IgD-negative memory B cell (primary cell): ENCODE results near the gene DNAH8. TPM values are rescaled to one million over a fixed set of nuclear protein-coding genes. Genes with fewer than 3 reads are reported as not detected.

Experiments
- H3K27ac Mint-ChIP-seq, 3 donors: one replicate each; pipeline ENCODE4 v1.8.0; 2020 to 2022; ENCODE audit warnings: mild to moderate bottlenecking in 3 of 3, mixed read lengths in 3 of 3, moderate library complexity in 1 of 3
- H3K27me3 Mint-ChIP-seq: one replicate; pipeline ENCODE4 v1.8.0; 2021; ENCODE audit warnings: mixed read lengths
- H3K36me3 Mint-ChIP-seq: one replicate; pipeline ENCODE4 v1.8.0; 2020; ENCODE audit warnings: mild to moderate bottlenecking, mixed read lengths
- H3K4me1 Mint-ChIP-seq, 3 donors: one replicate each; pipeline ENCODE4 v1.8.0; 2020 to 2022; ENCODE audit warnings: mixed read lengths in 3 of 3, mild to moderate bottlenecking in 1 of 3
- H3K4me3 Mint-ChIP-seq, 4 donors: one replicate each; pipeline ENCODE4 v1.8.0; 2020 to 2022; ENCODE audit warnings: mild to moderate bottlenecking in 4 of 4, mixed read lengths in 4 of 4, moderate library complexity in 3 of 4
- H3K9me3 Mint-ChIP-seq, 3 donors: one replicate each; pipeline ENCODE4 v1.8.0; 2020 to 2021; ENCODE audit warnings: mixed read lengths in 3 of 3, mild to moderate bottlenecking in 1 of 3
- polyA plus RNA-seq: library from polyadenylated mRNA; unstranded; fragments of 300-500 nt; fragmentation: Illumina TruSeq; gene quantifications from one replicate; pipeline ENCODE4 v1.2.3, GENCODE V29; 2021

Gene DNAH8
- polyA plus RNA-seq, 1 donor from 2014 or later, result 0.94 TPM

GRCh38 chr6:39008737-39009136 is 293.6 kb downstream of the DNAH8 start:
- Mint-ChIP-seq H3K27me3 (peaks cover 4% of the 10 kb centered on the region), H3K9me3 (peaks cover 0 to 3% (median 0%) of the 10 kb centered on the region in 3 donors), H3K36me3 (no peaks in the 10 kb centered on the region), H3K27ac (no peak overlapping the region), H3K4me1 (no peaks in the 10 kb centered on the region), H3K4me3 (no peak overlapping the region)

GRCh38 chr6:39009476-39009875 is 294.4 kb downstream of the DNAH8 start:
- H3K27me3 Mint-ChIP-seq, result peaks cover 3% of the 10 kb centered on the region
- peaks cover 1% of the 10 kb centered on the region for H3K36me3 Mint-ChIP-seq
- no peaks in the 10 kb centered on the region for H3K4me1 Mint-ChIP-seq
- H3K4me3 Mint-ChIP-seq, result no peak overlapping the region
- peaks cover 0 to 3% (median 0%) of the 10 kb centered on the region in 3 donors for H3K9me3 Mint-ChIP-seq
- H3K27ac Mint-ChIP-seq, result no peak overlapping the region

DNA sequence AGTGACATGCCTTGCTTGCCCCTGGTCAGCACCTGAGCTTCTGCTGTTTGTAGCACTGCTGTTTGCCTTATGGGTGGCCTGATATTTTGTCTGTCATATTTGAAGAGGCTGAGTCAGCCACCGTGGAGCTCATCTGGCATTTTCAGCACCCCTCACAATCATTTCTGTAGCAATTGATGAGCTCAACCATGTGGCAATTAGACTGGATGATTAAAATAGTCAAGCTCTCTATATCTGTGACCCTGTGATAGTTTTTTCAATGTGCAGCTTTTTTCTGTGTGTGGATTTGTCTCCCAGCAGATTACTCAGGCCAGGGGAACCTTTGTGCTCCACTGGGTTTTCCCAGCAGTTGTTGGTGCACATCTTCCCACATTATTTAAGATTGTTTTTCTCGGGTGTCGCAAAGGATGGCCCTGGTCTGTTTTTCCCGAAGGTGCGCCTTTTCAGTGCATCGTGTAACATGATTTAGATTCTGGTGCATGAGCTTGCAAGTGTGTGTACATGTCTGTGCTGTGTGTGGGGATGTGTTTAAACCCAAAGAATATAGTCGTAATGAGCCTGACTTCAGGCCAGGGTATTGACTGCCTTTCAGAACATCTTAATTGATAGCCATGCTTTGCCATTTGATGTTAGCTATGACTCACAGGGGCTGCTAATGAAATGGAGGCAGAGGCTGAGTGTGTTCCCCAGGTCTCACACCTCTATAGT is 301.9 kb downstream of the DNAH8 start:
- Mint-ChIP-seq H3K9me3 (peaks cover 0 to 3% (median 3%) of the 10 kb centered on the region in 3 donors), H3K4me3 (no peak overlapping the region), H3K27me3 (no peaks in the 10 kb centered on the region), H3K4me1 (no peaks in the 10 kb centered on the region), H3K27ac (no peak overlapping the region), H3K36me3 (peaks cover 6% of the 10 kb centered on the region)

- Mint-ChIP-seq H3K9me3 (peaks cover 0 to 3% (median 3%) of the 10 kb centered on the region in 3 donors), H3K27ac (no peak overlapping the region), H3K27me3 (no peaks in the 10 kb centered on the region), H3K4me3 (no peak overlapping the region), H3K36me3 (peaks cover 6% of the 10 kb centered on the region), H3K4me1 (no peaks in the 10 kb centered on the region)
These were observed 302.4 kb downstream of the DNAH8 start for GRCh38 chr6:39017547-39017880.

DNA sequence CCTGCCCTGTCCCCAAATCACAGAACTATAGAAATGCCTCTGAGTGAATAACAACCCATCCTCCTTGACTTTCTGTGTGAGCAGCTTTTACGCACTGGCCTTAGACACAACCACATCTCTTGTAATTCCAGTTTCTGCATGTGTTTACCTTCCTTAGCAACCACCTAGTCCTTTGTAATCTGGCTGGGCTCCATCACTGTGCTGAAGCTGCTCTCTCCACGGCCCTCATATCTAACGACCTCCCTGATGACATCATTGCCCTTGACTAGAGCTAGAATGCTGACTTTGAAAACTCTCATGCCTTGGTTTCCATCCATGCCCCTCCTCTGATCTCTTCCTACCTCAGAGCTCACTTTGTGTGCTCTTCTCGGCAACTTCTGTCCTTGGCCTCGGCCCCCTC is 303.0 kb downstream of the DNAH8 start:
- H3K9me3 Mint-ChIP-seq, result peaks cover 0 to 3% (median 3%) of the 10 kb centered on the region in 3 donors
- H3K4me3 Mint-ChIP-seq, result no peak overlapping the region
- no peaks in the 10 kb centered on the region for H3K27me3 Mint-ChIP-seq
- H3K27ac Mint-ChIP-seq, result no peak overlapping the region
- peaks cover 6% of the 10 kb centered on the region for H3K36me3 Mint-ChIP-seq
- H3K4me1 Mint-ChIP-seq, result no peaks in the 10 kb centered on the region

- Mint-ChIP-seq H3K27ac (no peak overlapping the region), H3K9me3 (peaks cover 0 to 3% (median 3%) of the 10 kb centered on the region in 3 donors), H3K27me3 (no peaks in the 10 kb centered on the region), H3K4me3 (no peak overlapping the region), H3K4me1 (no peaks in the 10 kb centered on the region), H3K36me3 (peaks cover 2% of the 10 kb centered on the region)
These were observed 305.0 kb downstream of the DNAH8 start for GRCh38 chr6:39020136-39020535.

GRCh38 chr6:39021041-39021440 is 305.9 kb downstream of the DNAH8 start:
- H3K36me3 Mint-ChIP-seq, result no peaks in the 10 kb centered on the region
- no peaks in the 10 kb centered on the region for H3K27me3 Mint-ChIP-seq
- H3K4me3 Mint-ChIP-seq, result no peak overlapping the region
- H3K9me3 Mint-ChIP-seq, result no peaks in the 10 kb centered on the region
- H3K4me1 Mint-ChIP-seq, result no peaks in the 10 kb centered on the region
- no peak overlapping the region for H3K27ac Mint-ChIP-seq

DNA sequence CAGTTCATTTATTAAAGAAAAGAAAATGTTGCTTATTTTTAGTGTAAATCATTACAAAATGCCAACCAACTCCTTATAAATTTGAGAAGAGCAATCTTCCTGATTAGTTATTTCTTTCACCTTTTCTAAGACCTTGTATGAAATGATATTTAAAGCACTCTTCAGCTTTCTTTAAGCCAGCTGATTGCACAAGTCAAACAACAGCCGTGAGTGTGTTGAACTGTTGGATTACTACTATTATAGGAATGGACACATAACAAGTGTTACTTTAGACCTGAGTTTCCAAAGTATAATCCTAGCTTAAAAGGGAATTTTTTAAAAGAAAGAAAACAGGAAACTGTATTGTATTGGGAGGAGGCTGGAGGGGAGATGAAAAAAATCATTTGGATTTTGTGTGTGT is 306.7 kb downstream of the DNAH8 start:
- no peaks in the 10 kb centered on the region for H3K4me1 Mint-ChIP-seq
- peaks cover 3% of the 10 kb centered on the region for H3K36me3 Mint-ChIP-seq
- H3K27ac Mint-ChIP-seq, result no peak overlapping the region
- no peaks in the 10 kb centered on the region for H3K27me3 Mint-ChIP-seq
- no peak overlapping the region for H3K4me3 Mint-ChIP-seq
- H3K9me3 Mint-ChIP-seq, result no peaks in the 10 kb centered on the region

DNA sequence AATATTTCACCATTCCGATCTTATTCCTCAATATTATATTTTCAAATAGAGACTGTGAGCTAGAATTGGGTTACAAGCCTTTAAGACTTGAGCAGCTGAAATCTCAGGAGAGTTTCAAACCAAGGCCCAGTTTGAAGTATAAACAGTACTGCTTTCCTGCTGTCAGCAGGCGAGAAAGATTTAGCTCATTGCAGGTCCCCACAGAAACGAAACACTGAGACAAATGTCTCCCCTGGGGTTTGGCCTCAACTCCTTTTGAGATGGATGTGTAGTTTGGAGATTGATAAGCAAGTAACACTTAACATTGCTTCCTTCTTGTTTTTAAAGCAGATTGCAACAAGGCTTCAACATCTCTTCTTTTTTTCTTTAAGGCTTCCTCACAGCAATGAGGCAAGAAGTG is 311.1 kb downstream of the DNAH8 start:
- peaks cover 3% of the 10 kb centered on the region for H3K27me3 Mint-ChIP-seq
- no peaks in the 10 kb centered on the region for H3K4me1 Mint-ChIP-seq
- H3K36me3 Mint-ChIP-seq, result peaks cover 3% of the 10 kb centered on the region
- H3K9me3 Mint-ChIP-seq, result no peaks in the 10 kb centered on the region
- no peak overlapping the region for H3K4me3 Mint-ChIP-seq
- no peak overlapping the region for H3K27ac Mint-ChIP-seq

DNA sequence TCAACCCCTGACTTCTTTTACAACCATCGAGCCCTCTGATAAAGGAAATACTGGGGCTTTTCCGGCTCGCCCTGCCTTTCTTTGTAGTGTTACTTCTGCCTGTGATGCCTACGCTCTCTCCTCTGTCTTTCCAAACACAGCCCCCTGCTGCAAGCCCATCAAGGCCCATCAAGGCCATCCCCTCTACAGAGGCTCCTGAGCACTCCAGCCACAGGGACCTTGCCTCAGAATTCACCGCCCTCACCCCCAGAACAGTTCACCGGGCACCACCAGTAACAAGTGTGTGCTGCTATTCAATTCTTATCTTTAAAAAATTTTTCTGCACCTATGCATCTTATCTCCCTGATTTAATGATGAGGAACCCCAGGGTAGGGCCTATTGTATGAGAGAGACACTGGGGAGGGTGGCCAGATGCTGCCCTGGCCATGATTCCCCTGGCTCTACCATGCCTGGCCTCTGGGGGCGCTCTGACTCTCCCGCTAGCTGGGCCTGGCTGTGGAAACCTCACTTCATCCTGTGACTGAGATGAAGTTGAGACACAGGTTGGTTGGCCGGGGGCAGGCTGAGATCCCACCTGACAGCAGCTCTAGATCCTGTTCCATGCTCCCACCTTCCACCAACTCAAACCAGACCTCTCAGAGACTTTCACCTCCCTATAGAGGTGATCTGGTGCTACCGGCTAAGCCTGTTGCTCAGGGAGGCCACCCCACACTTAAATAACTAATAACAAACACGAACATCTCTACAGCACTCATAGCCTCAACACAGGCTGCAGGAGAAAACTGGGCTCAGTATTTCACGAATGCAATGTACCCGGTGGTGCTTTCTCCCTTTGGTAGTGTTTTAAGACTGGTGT is 314.3 kb downstream of the DNAH8 start:
- no peak overlapping the region for H3K4me3 Mint-ChIP-seq
- H3K27me3 Mint-ChIP-seq, result peaks cover 3% of the 10 kb centered on the region
- no peaks in the 10 kb centered on the region for H3K9me3 Mint-ChIP-seq
- H3K36me3 Mint-ChIP-seq, result peaks cover 3% of the 10 kb centered on the region
- H3K27ac Mint-ChIP-seq, result no peak overlapping the region
- H3K4me1 Mint-ChIP-seq, result no peaks in the 10 kb centered on the region

GRCh38 chr6:39035681-39036080 is 320.6 kb downstream of the DNAH8 start:
- Mint-ChIP-seq H3K4me3 (no peak overlapping the region), H3K36me3 (no peaks in the 10 kb centered on the region), H3K27me3 (peaks cover 13% of the 10 kb centered on the region), H3K4me1 (no peaks in the 10 kb centered on the region), H3K9me3 (no peaks in the 10 kb centered on the region), H3K27ac (no peak overlapping the region)

GRCh38 chr6:39037082-39037508 is 322.0 kb downstream of the DNAH8 start:
- no peaks in the 10 kb centered on the region for H3K9me3 Mint-ChIP-seq
- H3K27me3 Mint-ChIP-seq, result peaks cover 13% of the 10 kb centered on the region
- peaks cover 0 to 5% (median 3%) of the 10 kb centered on the region in 3 donors for H3K4me1 Mint-ChIP-seq
- no peak overlapping the region for H3K27ac Mint-ChIP-seq
- peaks cover 2% of the 10 kb centered on the region for H3K36me3 Mint-ChIP-seq
- no peak overlapping the region for H3K4me3 Mint-ChIP-seq

GRCh38 chr6:39037707-39038106 is 322.6 kb downstream of the DNAH8 start:
- H3K4me1 Mint-ChIP-seq, result peaks cover 0 to 5% (median 3%) of the 10 kb centered on the region in 3 donors
- no peaks in the 10 kb centered on the region for H3K9me3 Mint-ChIP-seq
- peaks cover 13% of the 10 kb centered on the region for H3K27me3 Mint-ChIP-seq
- no peak overlapping the region for H3K4me3 Mint-ChIP-seq
- peaks cover 2% of the 10 kb centered on the region for H3K36me3 Mint-ChIP-seq
- H3K27ac Mint-ChIP-seq, result no peak overlapping the region

GRCh38 chr6:39040080-39040673 is 325.1 kb downstream of the DNAH8 start:
- no peak overlapping the region for H3K27ac Mint-ChIP-seq
- no peaks in the 10 kb centered on the region for H3K9me3 Mint-ChIP-seq
- peaks cover 11% of the 10 kb centered on the region for H3K27me3 Mint-ChIP-seq
- H3K36me3 Mint-ChIP-seq, result peaks cover 4% of the 10 kb centered on the region
- peaks cover 0 to 5% (median 3%) of the 10 kb centered on the region in 3 donors for H3K4me1 Mint-ChIP-seq
- no peak overlapping the region for H3K4me3 Mint-ChIP-seq

GRCh38 chr6:39041072-39041471 is 326.0 kb downstream of the DNAH8 start:
- no peak overlapping the region for H3K27ac Mint-ChIP-seq

More at GRCh38 chr6:39041072-39041471, 326.0 kb downstream of the DNAH8 start:
- peaks cover 4% of the 10 kb centered on the region for H3K36me3 Mint-ChIP-seq
- H3K4me3 Mint-ChIP-seq, result no peak overlapping the region
- H3K9me3 Mint-ChIP-seq, result no peaks in the 10 kb centered on the region
- peaks cover 0 to 5% (median 3%) of the 10 kb centered on the region in 3 donors for H3K4me1 Mint-ChIP-seq
- peaks cover 11% of the 10 kb centered on the region for H3K27me3 Mint-ChIP-seq
